Mucosa of descending colon (tissue), 3 donors: ENCODE data around the gene PNPLA1. TPM values are rescaled to one million over a fixed set of nuclear protein-coding genes. Genes with fewer than 3 reads are reported as not detected.

ENCODE experiments used
- ATAC-seq: fragments of 200-7000 bp; cut with Tn5 transposase; one replicate; pipeline ENCODE4 v1.9.1; 2020; ENCODE audit warnings: mild to moderate bottlenecking, moderate library complexity
- DNase-seq, 3 donors: peaks; one replicate each; pipeline ENCODE4 v3.0.0-alpha.2; 2020
- H3K36me3 ChIP-seq: fragments of 200-600 bp; one replicate; pipeline ENCODE4 v1.8.0; 2021; ENCODE audit warnings: low read depth, mild to moderate bottlenecking
- H3K4me1 ChIP-seq: fragments of 200-600 bp; one replicate; pipeline ENCODE4 v1.8.0; 2021; ENCODE audit warnings: low read depth, mild to moderate bottlenecking
- H3K4me3 ChIP-seq: fragments of 200-600 bp; one replicate; pipeline ENCODE4 v1.8.0; 2021; ENCODE audit warnings: mild to moderate bottlenecking
- H3K9me3 ChIP-seq: fragments of 200-600 bp; one replicate; pipeline ENCODE4 v1.8.0; 2021; ENCODE audit warnings: mild to moderate bottlenecking
- CTCF ChIP-seq: fragments of 200-600 bp; IDR thresholded peaks from one replicate; pipeline ENCODE4 v1.8.0; 2022; ENCODE audit warnings: antibody characterized with exemption, mild to moderate bottlenecking
- intact Hi-C, 2 donors: fragments of 100-400 bp; cut with DNase I in 1 of 2; cut with micrococcal nuclease in 1 of 2; formaldehyde crosslinking; loops; one replicate each; pipeline versions ENCODE4 v1.11.0 to v1.11.1; 2022; cut with DNase I, micrococcal nuclease
- total RNA-seq, 3 donors: library from RNA; stranded (reverse); fragmentation: NEBNext Ultra II Directional in 2 of 3; extraction: Animal tissue kit (Norgen Biotek cat#: 25700) in 2 of 3; gene quantifications; one replicate each; pipeline versions ENCODE4 v1.2.1 to v1.2.4, GENCODE V29; 2021 to 2023
- donor health status: DM: no; HTN: no; CAD: no; lungs with moderate emphysema.
- donor health status: DM: no; HTN: no; CAD: no.
- donor health status: DM: no; HTN: yes; CAD: no.

PNPLA1 gene
- total RNA-seq, 3 donors from 2014 or later = 0.19 to 0.38 (median 0.27) TPM

GRCh38 chr6:36290668-36291620 lies 21.1 kb downstream of the PNPLA1 start:
- Histone ChIP-seq H3K36me3 (no peaks in the 10 kb centered on the region), H3K9me3 (no peaks in the 10 kb centered on the region), H3K4me1 (peaks cover 2% of the 10 kb centered on the region), H3K4me3 (no peak overlapping the region)
- ATAC-seq (peak; percentile 90), DNase-seq (peak in 2 of 3 donors; percentile 50 to 62)
- no peak for TF ChIP-seq CTCF
- intact Hi-C loops = no loop called here

- intact Hi-C loops = no loop called here
- DNase-seq (no peak), ATAC-seq (no peak)
- peaks cover 2% of the 10 kb centered on the region for H3K4me1 ChIP-seq
- no peaks in the 10 kb centered on the region for H3K9me3 ChIP-seq
- H3K4me3 ChIP-seq = no peak overlapping the region
- TF ChIP-seq CTCF = no peak
- no peaks in the 10 kb centered on the region for H3K36me3 ChIP-seq
Observed at GRCh38 chr6:36292170-36292569, 22.3 kb downstream of the PNPLA1 start.

DNA sequence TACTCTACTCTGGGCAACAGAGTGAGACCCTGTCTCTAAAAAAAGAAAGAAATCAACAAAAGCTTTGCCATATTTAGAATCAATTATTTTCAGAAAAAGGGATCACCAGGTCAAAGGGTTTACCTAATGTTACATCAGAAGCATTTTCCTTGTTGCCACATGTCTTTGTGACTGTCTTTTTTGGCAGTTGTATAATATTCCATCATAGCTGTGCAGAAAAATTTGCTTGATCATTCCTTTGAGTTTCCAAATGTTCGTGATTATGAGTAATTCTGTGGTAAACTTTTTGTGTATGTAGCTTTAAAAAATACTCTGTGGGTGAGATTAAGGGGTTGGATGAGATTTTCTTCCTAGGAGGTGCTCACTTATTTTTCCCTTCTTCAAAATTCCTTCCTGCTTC lies 26.4 kb downstream of the PNPLA1 start:
- H3K4me3 ChIP-seq = no peak overlapping the region
- no peaks in the 10 kb centered on the region for H3K36me3 ChIP-seq
- peaks cover 2% of the 10 kb centered on the region for H3K4me1 ChIP-seq
- TF ChIP-seq CTCF = no peak
- no peaks in the 10 kb centered on the region for H3K9me3 ChIP-seq
- intact Hi-C loops = no loop called here
- ATAC-seq (no peak), DNase-seq (no peak)

- Histone ChIP-seq H3K9me3 (no peaks in the 10 kb centered on the region), H3K4me1 (no peaks in the 10 kb centered on the region), H3K4me3 (no peak overlapping the region), H3K36me3 (no peaks in the 10 kb centered on the region)
- DNase-seq (no peak), ATAC-seq (no peak)
- no peak for TF ChIP-seq CTCF
- intact Hi-C loops = no loop called here
Observed at GRCh38 chr6:36297051-36297450, 27.2 kb downstream of the PNPLA1 start.

DNA sequence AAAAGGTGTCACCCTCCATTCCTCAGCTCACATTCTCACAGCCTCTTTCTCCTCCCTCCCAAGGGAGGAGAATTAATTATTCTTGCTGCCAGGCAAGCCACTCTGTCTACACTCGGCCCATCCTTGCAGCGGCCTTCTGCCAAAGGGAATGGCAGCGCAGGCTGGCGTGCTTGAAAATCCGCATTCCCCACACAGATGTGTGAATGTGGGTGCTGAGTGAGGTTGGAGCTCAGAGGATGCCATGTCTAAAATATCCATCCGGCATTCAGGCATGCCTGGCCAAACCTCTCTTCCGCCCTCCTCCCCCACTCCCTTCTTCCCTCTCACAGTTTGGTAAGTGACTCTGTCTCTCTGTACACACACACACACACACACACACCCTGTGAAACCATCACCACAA lies 27.7 kb downstream of the PNPLA1 start:
- Histone ChIP-seq H3K9me3 (no peaks in the 10 kb centered on the region), H3K36me3 (no peaks in the 10 kb centered on the region), H3K4me1 (no peaks in the 10 kb centered on the region), H3K4me3 (no peak overlapping the region)
- ATAC-seq (no peak), DNase-seq (no peak)
- no peak for TF ChIP-seq CTCF
- intact Hi-C loops = no loop called here
